HCEC 1CT (cell line): ENCODE data around the gene ZNF710.

ENCODE experiments used
- DNase-seq: peaks from one replicate; pipeline ENCODE4 v3.0.0-alpha.2; 2017

Gene ZNF710

GRCh38 chr15:90040618-90041017 lies 39.5 kb downstream of the ZNF710 start:
- DNase-seq, result no peak

GRCh38 chr15:90042356-90042755 lies 41.2 kb downstream of the ZNF710 start:
- no peak for DNase-seq

GRCh38 chr15:90042766-90043529 lies 41.8 kb downstream of the ZNF710 start:
- no peak for DNase-seq

- no peak for DNase-seq
Measured at GRCh38 chr15:90043530-90044010, 42.4 kb downstream of the ZNF710 start.

- no peak for DNase-seq
Measured at GRCh38 chr15:90044191-90044590, 43.1 kb downstream of the ZNF710 start.

GRCh38 chr15:90044916-90045371 lies 43.8 kb downstream of the ZNF710 start:
- no peak for DNase-seq

- no peak for DNase-seq
Measured at GRCh38 chr15:90046289-90046688, 45.2 kb downstream of the ZNF710 start.

- no peak for DNase-seq
Measured at GRCh38 chr15:90046911-90047392, 45.8 kb downstream of the ZNF710 start.

GRCh38 chr15:90047956-90048575 lies 46.9 kb downstream of the ZNF710 start:
- peak; percentile 26 for DNase-seq

GRCh38 chr15:90049030-90049429 lies 47.9 kb downstream of the ZNF710 start:
- DNase-seq, result no peak

- no peak for DNase-seq
Measured at GRCh38 chr15:90049666-90050604, 48.8 kb downstream of the ZNF710 start.

- DNase-seq, result no peak
Measured at GRCh38 chr15:90051874-90052273, 50.8 kb downstream of the ZNF710 start.

GRCh38 chr15:90053685-90054466 lies 52.8 kb downstream of the ZNF710 start:
- DNase-seq, result no peak

- no peak for DNase-seq
Measured at GRCh38 chr15:90054618-90055097, 53.5 kb downstream of the ZNF710 start.

GRCh38 chr15:90055182-90055581 lies 54.1 kb downstream of the ZNF710 start:
- DNase-seq, result no peak

GRCh38 chr15:90056529-90056928 lies 55.4 kb downstream of the ZNF710 start:
- no peak for DNase-seq

- no peak for DNase-seq
Measured at GRCh38 chr15:90058308-90058707, 57.2 kb downstream of the ZNF710 start.

- DNase-seq, result no peak
Measured at GRCh38 chr15:90058775-90059174, 57.7 kb downstream of the ZNF710 start.

GRCh38 chr15:90059208-90059985 lies 58.3 kb downstream of the ZNF710 start:
- no peak for DNase-seq

- no peak for DNase-seq
Measured at GRCh38 chr15:90060797-90061196, 59.7 kb downstream of the ZNF710 start.

- DNase-seq, result no peak
Measured at GRCh38 chr15:90062023-90062442, 60.9 kb downstream of the ZNF710 start.
